Trophoblast cell (in vitro differentiated cells and primary cell): ENCODE measurements around the gene MYH11.

Source experiments
- DNase-seq, 2 donors: peaks; one replicate each; pipeline ENCODE4 v3.0.0-alpha.2; 2016
- H2AFZ ChIP-seq: 2 replicates; pipeline ENCODE4 v1.6.1; 2013; ENCODE audit warnings: low read length, moderate library complexity, mild to moderate bottlenecking; ENCODE audit not compliant: insufficient read depth, poor library complexity
- H2AK5ac ChIP-seq: 2 replicates; pipeline ENCODE4 v1.6.1; 2013; ENCODE audit warnings: mild to moderate bottlenecking, low read length
- H2BK120ac ChIP-seq: 2 replicates; pipeline ENCODE4 v1.6.1; 2013; ENCODE audit warnings: low read length, mild to moderate bottlenecking, moderate library complexity; ENCODE audit not compliant: insufficient read depth, poor library complexity
- H2BK12ac ChIP-seq: 2 replicates; pipeline ENCODE4 v1.6.1; 2013; ENCODE audit warnings: mild to moderate bottlenecking, low read length, moderate library complexity
- H2BK5ac ChIP-seq: 2 replicates; pipeline ENCODE4 v1.6.1; 2013; ENCODE audit warnings: low read length, low read depth, moderate library complexity, mild to moderate bottlenecking; ENCODE audit not compliant: poor library complexity
- H3K14ac ChIP-seq: 2 replicates; pipeline ENCODE4 v1.6.1; 2013; ENCODE audit warnings: mild to moderate bottlenecking, low read length
- H3K18ac ChIP-seq: 2 replicates; pipeline ENCODE4 v1.6.1; 2013; ENCODE audit warnings: mild to moderate bottlenecking, low read length
- H3K23ac ChIP-seq: 2 replicates; pipeline ENCODE4 v1.6.1; 2013; ENCODE audit warnings: low read length
- H3K27ac ChIP-seq: 2 replicates; pipeline ENCODE4 v1.5.1; 2013; ENCODE audit warnings: low read depth, mild to moderate bottlenecking, inconsistent platforms, low read length, moderate library complexity
- H3K27me3 ChIP-seq: 2 replicates; pipeline ENCODE4 v1.6.1; 2013; ENCODE audit warnings: inconsistent platforms, mild to moderate bottlenecking, low read length, moderate library complexity; ENCODE audit not compliant: insufficient read depth
- H3K36me3 ChIP-seq, 2 experiments: 1 replicate in 1 of 2; 2 replicates in 1 of 2; pipeline ENCODE4 v1.6.1; 2013; ENCODE audit warnings: low read length in 2 of 2, mild to moderate bottlenecking in 2 of 2, moderate library complexity in 1 of 2; ENCODE audit not compliant: insufficient read depth in 2 of 2, control insufficient read depth in 1 of 2
- H3K4ac ChIP-seq: 2 replicates; pipeline ENCODE4 v1.6.1; 2013; ENCODE audit warnings: low read depth, mild to moderate bottlenecking, low read length, moderate library complexity
- H3K4me1 ChIP-seq, 2 experiments: 1 replicate in 1 of 2; 2 replicates in 1 of 2; pipeline ENCODE4 v1.6.1; 2013; ENCODE audit warnings: low read length in 2 of 2, mild to moderate bottlenecking in 2 of 2, moderate library complexity in 1 of 2; ENCODE audit not compliant: insufficient read depth in 2 of 2, control insufficient read depth in 1 of 2
- H3K4me2 ChIP-seq: 2 replicates; pipeline ENCODE4 v1.6.1; 2013; ENCODE audit warnings: inconsistent platforms, mild to moderate bottlenecking, low read length, moderate library complexity
- H3K4me3 ChIP-seq: 2 replicates; pipeline ENCODE4 v1.5.1; 2013; ENCODE audit warnings: mild to moderate bottlenecking, low read depth, low read length, inconsistent platforms
- H3K79me1 ChIP-seq: one replicate; pipeline ENCODE4 v1.6.1; 2013; ENCODE audit warnings: low read length
- H3K79me2 ChIP-seq: 2 replicates; pipeline ENCODE4 v1.6.1; 2013; ENCODE audit warnings: low read length, mild to moderate bottlenecking; ENCODE audit not compliant: control insufficient read depth, insufficient read depth, poor library complexity
- H3K9ac ChIP-seq: 2 replicates; pipeline ENCODE4 v1.6.1; 2013; ENCODE audit warnings: mild to moderate bottlenecking, low read length
- H3K9me3 ChIP-seq: 2 replicates; pipeline ENCODE4 v1.6.1; 2013; ENCODE audit warnings: low read depth, mild to moderate bottlenecking, control low read depth, inconsistent platforms, low read length; ENCODE audit not compliant: insufficient read depth
- H4K12ac ChIP-seq: 2 replicates; pipeline ENCODE4 v1.6.1; 2013; ENCODE audit warnings: low read depth, mild to moderate bottlenecking, low read length, moderate library complexity
- H4K8ac ChIP-seq: 2 replicates; pipeline ENCODE4 v1.6.1; 2013; ENCODE audit warnings: low read depth, mild to moderate bottlenecking, low read length, moderate library complexity
- H4K91ac ChIP-seq: one replicate; pipeline ENCODE4 v1.6.1; 2013; ENCODE audit warnings: low read depth, mild to moderate bottlenecking, low read length, moderate library complexity
- WGBS: extraction: QIAGEN DNeasy Blood & Tissue Kit; methylation state at CpG from one replicate; pipeline ENCODE4 v1.1.7; 2013; ENCODE audit warnings: missing lambda C conversion rate; ENCODE audit not compliant: insufficient read length, insufficient coverage; ENCODE audit errors: extremely low coverage; 5-methylcytosine and 5-hydroxymethylcytosine counted together

The MYH11 gene

DNA sequence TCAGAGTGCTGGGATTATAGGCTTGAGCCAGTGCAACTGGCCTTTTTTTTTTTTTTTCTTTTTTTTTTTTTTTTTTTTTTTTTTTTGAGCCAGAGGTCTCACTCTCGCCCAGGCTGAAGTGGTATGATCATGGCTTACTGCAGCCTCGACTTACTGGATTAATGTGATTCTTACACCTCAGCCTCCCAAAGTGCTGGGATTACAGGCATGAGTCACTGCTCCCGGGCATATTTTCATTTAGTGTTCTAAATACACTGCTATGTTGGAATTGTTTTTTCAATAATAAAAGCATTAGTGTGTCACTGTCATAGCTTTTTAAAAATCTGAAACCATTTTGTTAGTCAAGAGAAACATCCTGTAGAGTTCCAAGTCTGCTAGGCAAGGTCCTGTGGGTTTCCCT is 166.5 kb downstream of the MYH11 start:
- Histone ChIP-seq H3K27ac (no peak overlapping the region), H2BK120ac (no peak overlapping the region), H3K14ac (no peak overlapping the region), H3K36me3 (peaks cover 63 to 71% of the 10 kb centered on the region in 2 experiments), H3K9me3 (no peaks in the 10 kb centered on the region), H2AK5ac (no peak overlapping the region), H3K23ac (no peak overlapping the region), H4K12ac (no peak overlapping the region), H3K27me3 (no peaks in the 10 kb centered on the region), H2AFZ (no peak overlapping the region), H2BK12ac (no peak overlapping the region), H4K91ac (no peak overlapping the region), H2BK5ac (no peak overlapping the region), H3K4ac (no peak overlapping the region), H3K79me1 (no peaks in the 10 kb centered on the region), H4K8ac (no peak overlapping the region), H3K4me2 (no peak overlapping the region), H3K9ac (no peak overlapping the region), H3K4me1 (no peaks in the 10 kb centered on the region), H3K79me2 (no peaks in the 10 kb centered on the region), H3K4me3 (no peak overlapping the region), H3K18ac (no peak overlapping the region)
- DNase-seq: no peak
- WGBS: no CpG with 5 or more reads among the region's 3 CpGs

GRCh38 chr16:15689290-15689689 is 167.5 kb downstream of the MYH11 start:
- Histone ChIP-seq H3K4me1 (no peaks in the 10 kb centered on the region), H3K4me3 (no peak overlapping the region), H3K9me3 (no peaks in the 10 kb centered on the region), H3K79me2 (no peaks in the 10 kb centered on the region), H3K27me3 (no peaks in the 10 kb centered on the region), H2BK12ac (no peak overlapping the region), H3K36me3 (peaks cover 60 to 66% of the 10 kb centered on the region in 2 experiments), H3K14ac (no peak overlapping the region), H4K12ac (no peak overlapping the region), H3K27ac (no peak overlapping the region), H3K79me1 (no peaks in the 10 kb centered on the region), H2BK120ac (no peak overlapping the region), H3K18ac (no peak overlapping the region), H2AFZ (no peak overlapping the region), H3K23ac (no peak overlapping the region), H2BK5ac (no peak overlapping the region), H2AK5ac (no peak overlapping the region), H3K9ac (no peak overlapping the region), H4K8ac (no peak overlapping the region), H3K4ac (no peak overlapping the region), H3K4me2 (no peak overlapping the region), H4K91ac (no peak overlapping the region)
- no peak for DNase-seq
- WGBS: no CpG with 5 or more reads among the region's 3 CpGs

DNA sequence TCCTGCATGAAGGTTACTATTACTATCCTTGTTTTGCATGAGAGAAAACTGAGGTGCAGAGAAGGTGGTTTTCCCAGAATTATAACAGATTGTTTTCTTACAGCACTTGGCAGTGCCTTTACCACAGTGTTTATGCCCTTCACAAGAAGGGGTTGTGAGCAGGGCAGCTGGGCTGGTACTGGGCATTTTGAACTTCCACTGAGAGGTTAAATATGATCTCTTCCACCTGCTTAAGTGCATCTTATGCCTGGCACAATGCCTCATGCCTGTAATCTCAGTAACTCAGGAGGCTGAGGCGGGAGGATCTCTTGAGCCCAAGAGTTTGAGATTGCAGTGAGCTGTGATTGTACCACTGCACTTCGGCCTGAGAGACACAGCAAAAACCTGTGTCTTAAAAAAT is 170.5 kb downstream of the MYH11 start:
- no peak for DNase-seq
- Histone ChIP-seq H4K91ac (no peak overlapping the region), H3K4me2 (no peak overlapping the region), H3K4me1 (no peaks in the 10 kb centered on the region), H3K4me3 (no peak overlapping the region), H2AK5ac (no peak overlapping the region), H4K8ac (no peak overlapping the region), H3K18ac (no peak overlapping the region), H2BK12ac (no peak overlapping the region), H3K79me1 (no peaks in the 10 kb centered on the region), H2BK5ac (no peak overlapping the region), H3K27me3 (no peaks in the 10 kb centered on the region), H3K4ac (no peak overlapping the region), H3K9me3 (no peaks in the 10 kb centered on the region), H3K9ac (no peak overlapping the region), H3K79me2 (no peaks in the 10 kb centered on the region), H3K23ac (no peak overlapping the region), H3K27ac (no peak overlapping the region), H3K36me3 (peaks cover 41 to 46% of the 10 kb centered on the region in 2 experiments), H3K14ac (no peak overlapping the region), H2AFZ (no peak overlapping the region), H4K12ac (no peak overlapping the region), H2BK120ac (no peak overlapping the region)
- no CpG with 5 or more reads among the region's 2 CpGs for WGBS

- no peak overlapping the region for H4K8ac ChIP-seq
- no peak overlapping the region for H4K12ac ChIP-seq
- WGBS: no CpG with 5 or more reads among the region's 7 CpGs
- peak; percentile 55 to 76 for DNase-seq
- H3K18ac ChIP-seq: no peak overlapping the region
- no peak overlapping the region for H2BK120ac ChIP-seq
- no peak overlapping the region for H2BK5ac ChIP-seq
- H2AFZ ChIP-seq: no peak overlapping the region
- no peak overlapping the region for H3K27ac ChIP-seq
- H2BK12ac ChIP-seq: no peak overlapping the region
- no peak overlapping the region for H3K23ac ChIP-seq
- no peak overlapping the region for H3K9ac ChIP-seq
- no peak overlapping the region for H4K91ac ChIP-seq
- no peaks in the 10 kb centered on the region for H3K27me3 ChIP-seq
- H2AK5ac ChIP-seq: no peak overlapping the region
- peaks cover 38 to 40% of the 10 kb centered on the region in 2 experiments for H3K36me3 ChIP-seq
- H3K4me1 ChIP-seq: no peaks in the 10 kb centered on the region
- no peak overlapping the region for H3K4me2 ChIP-seq
- H3K14ac ChIP-seq: no peak overlapping the region
- H3K4me3 ChIP-seq: no peak overlapping the region
- H3K9me3 ChIP-seq: no peaks in the 10 kb centered on the region
- no peaks in the 10 kb centered on the region for H3K79me1 ChIP-seq
- no peaks in the 10 kb centered on the region for H3K79me2 ChIP-seq
- H3K4ac ChIP-seq: no peak overlapping the region
Observed at GRCh38 chr16:15682105-15682570, 174.7 kb downstream of the MYH11 start.
